Activated naive CD4-positive, alpha-beta T cell treated with anti-CD3 and anti-CD28 coated beads for 36 hours (primary cell): ENCODE results near the gene EYA4. TPM values are rescaled to one million over a fixed set of nuclear protein-coding genes. Genes with fewer than 3 reads are reported as not detected.
"Not testable (repeated sequence)": the region's sequence is repeated elsewhere in the genome, so short reads cannot be mapped to it uniquely, and the experiment has no call there.

Experiments used
- CTCF ChIA-PET: fragments of 350-600 bp; sonication (Branson Sonifier 250); formaldehyde crosslinking; loops from one replicate; lab custom pipeline; 2021; ENCODE audit warnings: antibody characterized with exemption; lab: Charles Lee
- DNase-seq: peaks from one replicate; pipeline ENCODE4 v3.0.0-alpha.2; 2020
- H3K27ac Mint-ChIP-seq: one replicate; pipeline ENCODE4 v1.8.0; 2021; ENCODE audit warnings: mild to moderate bottlenecking, mixed read lengths
- H3K27me3 Mint-ChIP-seq: one replicate; pipeline ENCODE4 v1.8.0; 2021; ENCODE audit warnings: low read depth, mixed read lengths
- H3K36me3 Mint-ChIP-seq: one replicate; pipeline ENCODE4 v1.8.0; 2021; ENCODE audit warnings: low read depth, mixed read lengths
- H3K4me1 Mint-ChIP-seq: one replicate; pipeline ENCODE4 v1.8.0; 2021; ENCODE audit warnings: low read depth, mixed read lengths
- H3K4me3 Mint-ChIP-seq: one replicate; pipeline ENCODE4 v1.8.0; 2021; ENCODE audit warnings: mild to moderate bottlenecking, moderate library complexity, mixed read lengths
- H3K9me3 Mint-ChIP-seq: one replicate; pipeline ENCODE4 v1.8.0; 2021; ENCODE audit warnings: mixed read lengths
- intact Hi-C: fragments of 100-400 bp; cut with micrococcal nuclease; formaldehyde crosslinking; loops from one replicate; pipeline ENCODE4 v1.15.1; 2023
- total RNA-seq, 2 experiments: library from RNA; stranded (reverse); gene quantifications; one replicate each; pipeline ENCODE4 v1.2.3, GENCODE V29; 2021

The EYA4 gene
- total RNA-seq, 2 experiments from 2014 or later: not detected

GRCh38 chr6:133554121-133554520, 313.0 kb downstream of the EYA4 start:
- H3K27me3 Mint-ChIP-seq, H3K9me3 Mint-ChIP-seq, H3K36me3 Mint-ChIP-seq, CTCF ChIA-PET, H3K27ac Mint-ChIP-seq, H3K4me3 Mint-ChIP-seq, DNase-seq, H3K4me1 Mint-ChIP-seq: not testable (repeated sequence)
- intact Hi-C loops: loop anchor here (5.0 kb wide), 1 partner anchor 1022 kb away; no protein-coding TSS in a partner anchor

GRCh38 chr6:133555685-133556084, 314.5 kb downstream of the EYA4 start:
- Mint-ChIP-seq H3K4me3 (no peak overlapping the region), H3K36me3 (no peaks in the 10 kb centered on the region), H3K27ac (no peak overlapping the region), H3K4me1 (no peaks in the 10 kb centered on the region), H3K9me3 (peaks cover 1% of the 10 kb centered on the region), H3K27me3 (no peaks in the 10 kb centered on the region)
- CTCF ChIA-PET: no interaction called here
- DNase-seq: no peak
- intact Hi-C loops: no loop called here

- H3K27me3 Mint-ChIP-seq: peaks cover 3% of the 10 kb centered on the region
- CTCF ChIA-PET: no interaction called here
- no peak overlapping the region for H3K4me3 Mint-ChIP-seq
- no peaks in the 10 kb centered on the region for H3K36me3 Mint-ChIP-seq
- DNase-seq: no peak
- intact Hi-C loops: loop anchor here (10.0 kb wide), 1 partner anchor 275 kb away; no protein-coding TSS in a partner anchor
- H3K27ac Mint-ChIP-seq: no peak overlapping the region
- no peaks in the 10 kb centered on the region for H3K4me1 Mint-ChIP-seq
- H3K9me3 Mint-ChIP-seq: peaks cover 1% of the 10 kb centered on the region
Observed at GRCh38 chr6:133559926-133560325, 318.8 kb downstream of the EYA4 start.

- Mint-ChIP-seq H3K36me3 (no peaks in the 10 kb centered on the region), H3K9me3 (no peaks in the 10 kb centered on the region), H3K27ac (no peak overlapping the region), H3K27me3 (peaks cover 37% of the 10 kb centered on the region), H3K4me3 (no peak overlapping the region), H3K4me1 (peaks cover 8% of the 10 kb centered on the region)
- DNase-seq: no peak
- intact Hi-C loops: loop anchor here (2.0 to 10.0 kb wide), 2 partner anchors 267 to 529 kb away; no protein-coding TSS in a partner anchor
- CTCF ChIA-PET: no interaction called here
Observed at GRCh38 chr6:133567636-133568035, 326.5 kb downstream of the EYA4 start.

- intact Hi-C loops: loop anchor here (1.0 to 10.0 kb wide), 3 partner anchors 266 to 528 kb away; no protein-coding TSS in a partner anchor
- no peaks in the 10 kb centered on the region for H3K36me3 Mint-ChIP-seq
- peaks cover 8% of the 10 kb centered on the region for H3K4me1 Mint-ChIP-seq
- CTCF ChIA-PET: interaction anchor here (0.6 to 2.1 kb wide), 6 partner anchors 85 to 1485 kb away, joined by 3 to 17 read pairs (median 3); no protein-coding TSS in a partner anchor
- no peak overlapping the region for H3K27ac Mint-ChIP-seq
- no peaks in the 10 kb centered on the region for H3K9me3 Mint-ChIP-seq
- H3K27me3 Mint-ChIP-seq: peaks cover 36% of the 10 kb centered on the region
- no peak overlapping the region for H3K4me3 Mint-ChIP-seq
- DNase-seq: peak; percentile 51
Observed at GRCh38 chr6:133568970-133569889, 328.1 kb downstream of the EYA4 start.

- Mint-ChIP-seq H3K4me1 (peaks cover 8% of the 10 kb centered on the region), H3K36me3 (no peaks in the 10 kb centered on the region), H3K9me3 (no peaks in the 10 kb centered on the region)
Observed at GRCh38 chr6:133571681-133572080, 330.5 kb downstream of the EYA4 start.

GRCh38 chr6:133577851-133578250, 336.7 kb downstream of the EYA4 start:
- Mint-ChIP-seq H3K4me3 (no peak overlapping the region), H3K27me3 (peaks cover 13% of the 10 kb centered on the region), H3K4me1 (no peaks in the 10 kb centered on the region), H3K27ac (no peak overlapping the region), H3K9me3 (no peaks in the 10 kb centered on the region), H3K36me3 (no peaks in the 10 kb centered on the region)
- DNase-seq: no peak
- intact Hi-C loops: no loop called here
- CTCF ChIA-PET: interaction anchor here (0.6 kb wide), 1 partner anchor 1116 kb away, joined by 3 read pairs; no protein-coding TSS in a partner anchor

More at GRCh38 chr6:133571681-133572080, 330.5 kb downstream of the EYA4 start:
- no peak for DNase-seq
- no peak overlapping the region for H3K27ac Mint-ChIP-seq
- intact Hi-C loops: no loop called here
- peaks cover 37% of the 10 kb centered on the region for H3K27me3 Mint-ChIP-seq
- no peak overlapping the region for H3K4me3 Mint-ChIP-seq
- CTCF ChIA-PET: no interaction called here
